Panc1 (cell line): ENCODE results near the gene FAM200C. TPM values are rescaled to one million over a fixed set of nuclear protein-coding genes. Genes with fewer than 3 reads are reported as not detected.

ENCODE experiments used
- ATAC-seq: fragments of 200-7000 bp; cut with Tn5 transposase; 2 replicates; pipeline ENCODE4 v1.9.1; 2020; ENCODE audit warnings: mild to moderate bottlenecking, moderate library complexity
- BruUV-seq: library from RNA; stranded (reverse); fragments of 400-500 nt; replicated peaks from 2 replicates; lab custom pipeline; 2021; lab: Mats Ljungman, UMichigan
- CTCF ChIA-PET: fragments of 300-600 bp; sonication (Branson Sonifier 250); formaldehyde crosslinking; loops from one replicate; lab custom pipeline; 2022; ENCODE audit warnings: antibody characterized with exemption; lab: Charles Lee
- POLR2A ChIA-PET: fragments of 300-600 bp; sonication (Branson Sonifier 250); formaldehyde crosslinking; loops from one replicate; lab custom pipeline; 2022; ENCODE audit warnings: antibody characterized with exemption; lab: Charles Lee
- DNase-seq: peaks from one replicate; pipeline ENCODE4 v3.0.0-alpha.2; 2010; ENCODE audit warnings: low read depth, low spot score
- H3K27ac ChIP-seq: 2 replicates; pipeline ENCODE4 v1.5.1; 2011; ENCODE audit warnings: mild to moderate bottlenecking, low read length, inconsistent platforms
- H3K27me3 ChIP-seq: fragments of 200-500 bp; sonication (Bioruptor generic); 2 replicates; pipeline ENCODE4 v1.6.0; 2014; ENCODE audit warnings: low read length, inconsistent platforms; ENCODE audit not compliant: control insufficient read depth, insufficient read depth
- H3K36me3 ChIP-seq: fragments of 200-500 bp; sonication (Bioruptor generic); 2 replicates; pipeline ENCODE4 v1.5.1; 2014; ENCODE audit warnings: inconsistent platforms, mild to moderate bottlenecking, low read length, moderate library complexity; ENCODE audit not compliant: control insufficient read depth, insufficient read depth
- H3K4me1 ChIP-seq: 2 replicates; pipeline ENCODE4 v1.5.1; 2011; ENCODE audit warnings: inconsistent platforms, mild to moderate bottlenecking, low read length, moderate library complexity; ENCODE audit not compliant: control insufficient read depth, insufficient read depth
- H3K4me3 ChIP-seq, 2 experiments: 2 replicates each; pipeline ENCODE4 v1.5.1; 2011 to 2012; ENCODE audit warnings: low read depth in 2 of 2, low read length in 2 of 2, mild to moderate bottlenecking in 2 of 2, inconsistent platforms in 1 of 2, moderate library complexity in 1 of 2
- H3K9me3 ChIP-seq: fragments of 200-500 bp; sonication (Bioruptor generic); 2 replicates; pipeline ENCODE4 v1.5.1; 2014; ENCODE audit warnings: low read depth, mild to moderate bottlenecking, inconsistent platforms, low read length, moderate library complexity; ENCODE audit not compliant: control insufficient read depth, insufficient read depth
- CTCF ChIP-seq: fragments of 450-650 bp; IDR thresholded peaks from 2 replicates; pipeline ENCODE4 v1.5.1; 2017; ENCODE audit warnings: mild to moderate bottlenecking
- POLR2AphosphoS5 ChIP-seq: IDR thresholded peaks from 2 replicates; pipeline ENCODE4 v1.6.1; 2012; ENCODE audit warnings: mild to moderate bottlenecking, low read depth, low read length, moderate library complexity
- SIN3A ChIP-seq: IDR thresholded peaks from 2 replicates; pipeline ENCODE4 v1.6.1; 2012; ENCODE audit warnings: low read depth, mild to moderate bottlenecking, low read length, moderate library complexity, borderline replicate concordance; ENCODE audit not compliant: insufficient read depth
- TCF7L2 ChIP-seq: IDR thresholded peaks from 2 replicates; pipeline ENCODE4 v1.6.1; 2011; ENCODE audit warnings: mild to moderate bottlenecking, low read depth, low read length, inconsistent platforms
- in situ Hi-C: cut with HindIII; loops from 2 replicates; pipeline ENCODE4 v1.10.0; 2016; ENCODE audit warnings: low sequenced_read_pairs, low pct_unique_long_range_greater_than_20kb
- intact Hi-C: fragments of 100-400 bp; cut with micrococcal nuclease; formaldehyde crosslinking; loops from one replicate; pipeline ENCODE4 v1.10.0; 2022; ENCODE audit not compliant: unreplicated experiment
- total RNA-seq: library from RNA; stranded (reverse); gene quantifications from one replicate; pipeline ENCODE4 v1.2.1, GENCODE V29; 2021; ENCODE audit not compliant: unreplicated experiment
- TF ChIP-seq, protein P1 (sequence below), 2 experiments: IDR thresholded peaks; 2 replicates each; pipeline ENCODE4 v1.6.1; 2011 to 2012; ENCODE audit warnings: low read depth in 2 of 2, control low read depth in 1 of 2, low read length in 1 of 2, mild to moderate bottlenecking in 1 of 2, moderate library complexity in 1 of 2; ENCODE audit not compliant: insufficient read depth in 1 of 2

The FAM200C gene
- total RNA-seq, 1 experiment from 2014 or later: 3.0 TPM

DNA sequence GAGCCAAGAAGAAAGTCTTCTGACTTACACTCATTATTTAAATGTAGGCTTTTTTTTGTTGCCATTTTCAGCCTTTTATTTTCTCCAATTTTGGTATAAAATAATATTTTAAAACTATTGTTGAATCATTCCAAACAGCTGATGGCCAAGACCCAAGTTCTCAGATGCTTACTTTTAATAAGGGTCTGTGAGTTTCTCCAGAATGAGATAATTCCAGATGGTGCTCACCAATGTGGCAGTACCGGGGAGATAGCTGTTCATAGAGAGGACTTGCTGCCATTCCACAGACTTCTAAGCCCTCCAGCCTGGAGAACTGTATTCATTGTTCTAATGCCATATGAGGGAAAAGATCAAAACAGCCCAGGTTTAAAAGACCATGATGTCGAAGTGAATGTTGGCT is 24.2 kb downstream of the FAM200C start:
- H3K27ac ChIP-seq: no peak overlapping the region
- H3K4me3 ChIP-seq: no peak overlapping the region
- TF ChIP-seq, protein P1, sequence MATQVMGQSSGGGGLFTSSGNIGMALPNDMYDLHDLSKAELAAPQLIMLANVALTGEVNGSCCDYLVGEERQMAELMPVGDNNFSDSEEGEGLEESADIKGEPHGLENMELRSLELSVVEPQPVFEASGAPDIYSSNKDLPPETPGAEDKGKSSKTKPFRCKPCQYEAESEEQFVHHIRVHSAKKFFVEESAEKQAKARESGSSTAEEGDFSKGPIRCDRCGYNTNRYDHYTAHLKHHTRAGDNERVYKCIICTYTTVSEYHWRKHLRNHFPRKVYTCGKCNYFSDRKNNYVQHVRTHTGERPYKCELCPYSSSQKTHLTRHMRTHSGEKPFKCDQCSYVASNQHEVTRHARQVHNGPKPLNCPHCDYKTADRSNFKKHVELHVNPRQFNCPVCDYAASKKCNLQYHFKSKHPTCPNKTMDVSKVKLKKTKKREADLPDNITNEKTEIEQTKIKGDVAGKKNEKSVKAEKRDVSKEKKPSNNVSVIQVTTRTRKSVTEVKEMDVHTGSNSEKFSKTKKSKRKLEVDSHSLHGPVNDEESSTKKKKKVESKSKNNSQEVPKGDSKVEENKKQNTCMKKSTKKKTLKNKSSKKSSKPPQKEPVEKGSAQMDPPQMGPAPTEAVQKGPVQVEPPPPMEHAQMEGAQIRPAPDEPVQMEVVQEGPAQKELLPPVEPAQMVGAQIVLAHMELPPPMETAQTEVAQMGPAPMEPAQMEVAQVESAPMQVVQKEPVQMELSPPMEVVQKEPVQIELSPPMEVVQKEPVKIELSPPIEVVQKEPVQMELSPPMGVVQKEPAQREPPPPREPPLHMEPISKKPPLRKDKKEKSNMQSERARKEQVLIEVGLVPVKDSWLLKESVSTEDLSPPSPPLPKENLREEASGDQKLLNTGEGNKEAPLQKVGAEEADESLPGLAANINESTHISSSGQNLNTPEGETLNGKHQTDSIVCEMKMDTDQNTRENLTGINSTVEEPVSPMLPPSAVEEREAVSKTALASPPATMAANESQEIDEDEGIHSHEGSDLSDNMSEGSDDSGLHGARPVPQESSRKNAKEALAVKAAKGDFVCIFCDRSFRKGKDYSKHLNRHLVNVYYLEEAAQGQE (IDR thresholded peaks at IDR 0.05; ENCODE audit: insufficient read depth in 1 of 2, low read depth in 2 of 2, low read length in 1 of 2): no peak
- TF ChIP-seq CTCF (no peak), POLR2AphosphoS5 (no peak), SIN3A (no peak), TCF7L2 (no peak)
- peaks cover 30% of the 10 kb centered on the region for H3K27me3 ChIP-seq
- BruUV-seq: no TSS peak
- no peak for ATAC-seq
- H3K36me3 ChIP-seq: no peaks in the 10 kb centered on the region
- CTCF ChIA-PET: no interaction called here
- intact Hi-C loops: no loop called here
- in situ Hi-C loops: no loop called here
- H3K4me1 ChIP-seq: no peaks in the 10 kb centered on the region
- POLR2A ChIA-PET: no interaction called here
- H3K9me3 ChIP-seq: no peaks in the 10 kb centered on the region
- DNase-seq: no peak

- DNase-seq (no peak), ATAC-seq (no peak)
- intact Hi-C loops: no loop called here
- Histone ChIP-seq H3K27me3 (peaks cover 29% of the 10 kb centered on the region), H3K9me3 (no peaks in the 10 kb centered on the region), H3K4me3 (no peak overlapping the region), H3K4me1 (no peaks in the 10 kb centered on the region), H3K27ac (no peak overlapping the region), H3K36me3 (no peaks in the 10 kb centered on the region)
- no peak for TF ChIP-seq TCF7L2
- no peak for TF ChIP-seq SIN3A
- TF ChIP-seq, protein P1 (IDR thresholded peaks at IDR 0.05; ENCODE audit: insufficient read depth in 1 of 2, low read depth in 2 of 2, low read length in 1 of 2): no peak
- no peak for TF ChIP-seq POLR2AphosphoS5
- no peak for TF ChIP-seq CTCF
- no TSS peak for BruUV-seq
- ChIA-PET CTCF (no interaction called here), POLR2A (no interaction called here)
- in situ Hi-C loops: no loop called here
These were observed 24.7 kb downstream of the FAM200C start for GRCh38 chr5:160375166-160375565.
